ENCODE measurements around the gene ITGB6. TPM values are rescaled to one million over a fixed set of nuclear protein-coding genes. Genes with fewer than 3 reads are reported as not detected.

Gene ITGB6
- total RNA-seq, 1 donor from 2014 or later: not detected

GRCh38 chr2:160055726-160056108 lies 144.4 kb downstream of the ITGB6 start:
- Mint-ChIP-seq H3K9me3 (no peaks in the 10 kb centered on the region), H3K27ac (ENCODE audit: unreplicated experiment) (no peak overlapping the region), H3K4me3 (no peak overlapping the region), H3K4me1 (peaks cover 23% of the 10 kb centered on the region), H3K27me3 (ENCODE audit: low read depth) (peaks cover 19% of the 10 kb centered on the region), H3K36me3 (ENCODE audit: low read depth) (no peaks in the 10 kb centered on the region)
- TF ChIP-seq CTCF (conservative IDR thresholded peaks at IDR 0.05): no peak
- DNase-seq (ENCODE audit: low read depth, low spot score): no peak

- no peaks in the 10 kb centered on the region for H3K9me3 Mint-ChIP-seq
- no peak for TF ChIP-seq CTCF (conservative IDR thresholded peaks at IDR 0.05)
- peaks cover 14% of the 10 kb centered on the region for H3K27me3 Mint-ChIP-seq (ENCODE audit: low read depth)
- DNase-seq (ENCODE audit: low read depth, low spot score): no peak
- no peak overlapping the region for H3K27ac Mint-ChIP-seq (ENCODE audit: unreplicated experiment)
- no peak overlapping the region for H3K4me3 Mint-ChIP-seq
- H3K4me1 Mint-ChIP-seq: peaks cover 23% of the 10 kb centered on the region
- H3K36me3 Mint-ChIP-seq (ENCODE audit: low read depth): no peaks in the 10 kb centered on the region
Observed at GRCh38 chr2:160054984-160055725, 144.9 kb downstream of the ITGB6 start.

GRCh38 chr2:160053946-160054345 lies 146.1 kb downstream of the ITGB6 start:
- no peak for TF ChIP-seq CTCF (conservative IDR thresholded peaks at IDR 0.05)
- no peak overlapping the region for H3K27ac Mint-ChIP-seq (ENCODE audit: unreplicated experiment)
- peaks cover 6% of the 10 kb centered on the region for H3K27me3 Mint-ChIP-seq (ENCODE audit: low read depth)
- no peak overlapping the region for H3K4me3 Mint-ChIP-seq
- H3K36me3 Mint-ChIP-seq (ENCODE audit: low read depth): no peaks in the 10 kb centered on the region
- H3K9me3 Mint-ChIP-seq: no peaks in the 10 kb centered on the region
- no peak for DNase-seq (ENCODE audit: low read depth, low spot score)
- H3K4me1 Mint-ChIP-seq: peaks cover 23% of the 10 kb centered on the region

- DNase-seq (ENCODE audit: low read depth, low spot score): no peak
- H3K27me3 Mint-ChIP-seq (ENCODE audit: low read depth): peaks cover 5% of the 10 kb centered on the region
- no peak overlapping the region for H3K4me3 Mint-ChIP-seq
- no peaks in the 10 kb centered on the region for H3K36me3 Mint-ChIP-seq (ENCODE audit: low read depth)
- peaks cover 14% of the 10 kb centered on the region for H3K4me1 Mint-ChIP-seq
- no peak for TF ChIP-seq CTCF (conservative IDR thresholded peaks at IDR 0.05)
- H3K27ac Mint-ChIP-seq (ENCODE audit: unreplicated experiment): no peak overlapping the region
- H3K9me3 Mint-ChIP-seq: peaks cover 3% of the 10 kb centered on the region
Observed at GRCh38 chr2:160052531-160052930, 147.5 kb downstream of the ITGB6 start.

- Mint-ChIP-seq H3K27ac (ENCODE audit: unreplicated experiment) (no peak overlapping the region), H3K9me3 (peaks cover 3% of the 10 kb centered on the region), H3K27me3 (ENCODE audit: low read depth) (peaks cover 3% of the 10 kb centered on the region), H3K4me1 (peaks cover 11% of the 10 kb centered on the region), H3K36me3 (ENCODE audit: low read depth) (no peaks in the 10 kb centered on the region), H3K4me3 (no peak overlapping the region)
- DNase-seq (ENCODE audit: low read depth, low spot score): no peak
- TF ChIP-seq CTCF (conservative IDR thresholded peaks at IDR 0.05): no peak
Observed at GRCh38 chr2:160051371-160051800, 148.7 kb downstream of the ITGB6 start.
